ENCODE measurements around the gene PHF2. TPM values are rescaled to one million over a fixed set of nuclear protein-coding genes. Genes with fewer than 3 reads are reported as not detected.

The PHF2 gene
- total and polyA plus RNA-seq, 2 experiments from 2014 or later = 4.3 to 11.8 TPM

DNA sequence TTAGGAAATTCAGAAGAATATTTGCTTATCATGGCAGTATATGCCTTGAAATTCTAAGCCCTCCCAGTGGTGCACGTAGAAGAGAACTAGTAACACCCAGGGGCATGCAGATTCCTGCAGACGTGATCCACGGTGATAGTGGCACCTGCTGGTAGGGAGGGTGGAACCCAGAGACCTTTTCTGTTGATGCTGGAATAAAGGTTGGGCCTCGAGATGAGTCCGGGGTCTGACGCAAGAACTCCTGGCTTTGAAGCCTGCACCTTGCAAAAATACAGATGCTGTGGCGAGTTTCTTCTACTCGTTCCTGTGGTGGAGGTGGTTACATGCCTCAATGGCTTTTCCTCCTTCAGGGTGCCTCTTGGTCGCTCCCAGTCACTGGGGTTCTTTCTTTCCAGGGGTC lies 39.5 kb upstream of the PHF2 start:
- Histone ChIP-seq H3K4me1 (ENCODE audit: insufficient read depth) (no peaks in the 10 kb centered on the region), H3F3A (replicated peaks; ENCODE audit: low read depth) (no peaks in the 10 kb centered on the region), H3K79me2 (replicated peaks; ENCODE audit: insufficient read depth) (peaks cover 23% of the 10 kb centered on the region), H3K36me3 (ENCODE audit: insufficient read depth) (peaks cover 23% of the 10 kb centered on the region), H4K20me1 (replicated peaks; ENCODE audit: insufficient read depth) (peaks cover 10% of the 10 kb centered on the region), H3K4me2 (no peak overlapping the region), H2AFZ (no peak overlapping the region), H3K4me3 (no peak overlapping the region), H3K9me2 (ENCODE audit: insufficient read depth) (0 out of 2 replicates have a peak, but pooled peaks cover 7% of the 10 kb centered on the region), H3K27me3 (ENCODE audit: insufficient read depth) (no peaks in the 10 kb centered on the region), H3K27ac (ENCODE audit: low read depth) (no peak overlapping the region)
- peak; percentile 43 for DNase-seq (ENCODE audit: low spot score)
- TF ChIP-seq CTCF (conservative IDR thresholded peaks at IDR 0.05; ENCODE audit: low read depth in 2 of 2) = peak; percentile 20 to 49; a peak in 3 of 4 replicates
- TF ChIP-seq, protein P1, sequence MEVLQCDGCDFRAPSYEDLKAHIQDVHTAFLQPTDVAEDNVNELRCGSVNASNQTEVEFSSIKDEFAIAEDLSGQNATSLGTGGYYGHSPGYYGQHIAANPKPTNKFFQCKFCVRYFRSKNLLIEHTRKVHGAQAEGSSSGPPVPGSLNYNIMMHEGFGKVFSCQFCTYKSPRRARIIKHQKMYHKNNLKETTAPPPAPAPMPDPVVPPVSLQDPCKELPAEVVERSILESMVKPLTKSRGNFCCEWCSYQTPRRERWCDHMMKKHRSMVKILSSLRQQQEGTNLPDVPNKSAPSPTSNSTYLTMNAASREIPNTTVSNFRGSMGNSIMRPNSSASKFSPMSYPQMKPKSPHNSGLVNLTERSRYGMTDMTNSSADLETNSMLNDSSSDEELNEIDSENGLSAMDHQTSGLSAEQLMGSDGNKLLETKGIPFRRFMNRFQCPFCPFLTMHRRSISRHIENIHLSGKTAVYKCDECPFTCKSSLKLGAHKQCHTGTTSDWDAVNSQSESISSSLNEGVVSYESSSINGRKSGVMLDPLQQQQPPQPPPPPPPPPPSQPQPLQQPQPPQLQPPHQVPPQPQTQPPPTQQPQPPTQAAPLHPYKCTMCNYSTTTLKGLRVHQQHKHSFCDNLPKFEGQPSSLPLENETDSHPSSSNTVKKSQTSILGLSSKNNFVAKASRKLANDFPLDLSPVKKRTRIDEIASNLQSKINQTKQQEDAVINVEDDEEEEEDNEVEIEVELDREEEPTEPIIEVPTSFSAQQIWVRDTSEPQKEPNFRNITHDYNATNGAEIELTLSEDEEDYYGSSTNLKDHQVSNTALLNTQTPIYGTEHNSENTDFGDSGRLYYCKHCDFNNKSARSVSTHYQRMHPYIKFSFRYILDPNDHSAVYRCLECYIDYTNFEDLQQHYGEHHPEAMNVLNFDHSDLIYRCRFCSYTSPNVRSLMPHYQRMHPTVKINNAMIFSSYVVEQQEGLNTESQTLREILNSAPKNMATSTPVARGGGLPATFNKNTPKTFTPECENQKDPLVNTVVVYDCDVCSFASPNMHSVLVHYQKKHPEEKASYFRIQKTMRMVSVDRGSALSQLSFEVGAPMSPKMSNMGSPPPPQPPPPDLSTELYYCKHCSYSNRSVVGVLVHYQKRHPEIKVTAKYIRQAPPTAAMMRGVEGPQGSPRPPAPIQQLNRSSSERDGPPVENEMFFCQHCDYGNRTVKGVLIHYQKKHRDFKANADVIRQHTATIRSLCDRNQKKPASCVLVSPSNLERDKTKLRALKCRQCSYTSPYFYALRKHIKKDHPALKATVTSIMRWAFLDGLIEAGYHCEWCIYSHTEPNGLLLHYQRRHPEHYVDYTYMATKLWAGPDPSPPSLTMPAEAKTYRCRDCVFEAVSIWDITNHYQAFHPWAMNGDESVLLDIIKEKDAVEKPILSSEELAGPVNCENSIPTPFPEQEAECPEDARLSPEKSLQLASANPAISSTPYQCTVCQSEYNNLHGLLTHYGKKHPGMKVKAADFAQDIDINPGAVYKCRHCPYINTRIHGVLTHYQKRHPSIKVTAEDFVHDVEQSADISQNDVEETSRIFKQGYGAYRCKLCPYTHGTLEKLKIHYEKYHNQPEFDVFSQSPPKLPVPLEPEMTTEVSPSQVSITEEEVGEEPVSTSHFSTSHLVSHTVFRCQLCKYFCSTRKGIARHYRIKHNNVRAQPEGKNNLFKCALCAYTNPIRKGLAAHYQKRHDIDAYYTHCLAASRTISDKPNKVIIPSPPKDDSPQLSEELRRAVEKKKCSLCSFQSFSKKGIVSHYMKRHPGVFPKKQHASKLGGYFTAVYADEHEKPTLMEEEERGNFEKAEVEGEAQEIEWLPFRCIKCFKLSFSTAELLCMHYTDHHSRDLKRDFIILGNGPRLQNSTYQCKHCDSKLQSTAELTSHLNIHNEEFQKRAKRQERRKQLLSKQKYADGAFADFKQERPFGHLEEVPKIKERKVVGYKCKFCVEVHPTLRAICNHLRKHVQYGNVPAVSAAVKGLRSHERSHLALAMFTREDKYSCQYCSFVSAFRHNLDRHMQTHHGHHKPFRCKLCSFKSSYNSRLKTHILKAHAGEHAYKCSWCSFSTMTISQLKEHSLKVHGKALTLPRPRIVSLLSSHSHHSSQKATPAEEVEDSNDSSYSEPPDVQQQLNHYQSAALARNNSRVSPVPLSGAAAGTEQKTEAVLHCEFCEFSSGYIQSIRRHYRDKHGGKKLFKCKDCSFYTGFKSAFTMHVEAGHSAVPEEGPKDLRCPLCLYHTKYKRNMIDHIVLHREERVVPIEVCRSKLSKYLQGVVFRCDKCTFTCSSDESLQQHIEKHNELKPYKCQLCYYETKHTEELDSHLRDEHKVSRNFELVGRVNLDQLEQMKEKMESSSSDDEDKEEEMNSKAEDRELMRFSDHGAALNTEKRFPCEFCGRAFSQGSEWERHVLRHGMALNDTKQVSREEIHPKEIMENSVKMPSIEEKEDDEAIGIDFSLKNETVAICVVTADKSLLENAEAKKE (CRISPR knock-in tag; IDR thresholded peaks at IDR 0.05) = no peak
- Mint-ChIP-seq H3K27ac (peak overlapping the region; percentile 70; the same call in 1 of the 2 replicates), H3K4me3 (no peak overlapping the region), H3K4me1 (peaks cover 6% of the 10 kb centered on the region; the same call in 2 of the 3 replicates), H3K27me3 (ENCODE audit: insufficient read depth, low read depth, poor library complexity) (peaks cover 7% of the 10 kb centered on the region), H3K36me3 (ENCODE audit: low read depth) (peaks cover 35% of the 10 kb centered on the region), H3K9me3 (no peaks in the 10 kb centered on the region)
- ATAC-seq = peak; percentile 65

GRCh38 chr9:93540305-93540704 lies 36.1 kb upstream of the PHF2 start:
- H3K4me1 Mint-ChIP-seq = peaks cover 6% of the 10 kb centered on the region; the same call in 2 of the 3 replicates
- H3K27me3 Mint-ChIP-seq (ENCODE audit: insufficient read depth, low read depth, poor library complexity) = peaks cover 13% of the 10 kb centered on the region
- no peak overlapping the region for H3K27ac Mint-ChIP-seq
- Histone ChIP-seq H3K27ac (ENCODE audit: low read depth) (peak overlapping the region; percentile 76; the same call in 1 of the 2 replicates), H3K4me2 (no peak overlapping the region), H2AFZ (no peak overlapping the region), H3K9me2 (ENCODE audit: insufficient read depth) (no peaks in the 10 kb centered on the region), H4K20me1 (replicated peaks; ENCODE audit: insufficient read depth) (peaks cover 10% of the 10 kb centered on the region), H3K36me3 (ENCODE audit: insufficient read depth) (peaks cover 13% of the 10 kb centered on the region), H3K4me1 (ENCODE audit: insufficient read depth) (no peaks in the 10 kb centered on the region), H3K4me3 (no peak overlapping the region), H3K79me2 (replicated peaks; ENCODE audit: insufficient read depth) (peaks cover 30% of the 10 kb centered on the region), H3K27me3 (ENCODE audit: insufficient read depth) (no peaks in the 10 kb centered on the region), H3F3A (replicated peaks; ENCODE audit: low read depth) (no peaks in the 10 kb centered on the region)
- H3K4me3 Mint-ChIP-seq = no peak overlapping the region
- no peak for ATAC-seq
- H3K9me3 Mint-ChIP-seq = no peaks in the 10 kb centered on the region
- H3K36me3 Mint-ChIP-seq (ENCODE audit: low read depth) = peaks cover 16% of the 10 kb centered on the region; the same call in 2 of the 3 replicates
- no peak for DNase-seq (ENCODE audit: low spot score)
- TF ChIP-seq ZNF331 (CRISPR knock-in tag; IDR thresholded peaks at IDR 0.05; ENCODE audit: low read depth) (no peak), EZH2phosphoT487 (IDR thresholded peaks at IDR 0.05; ENCODE audit: unreplicated experiment) (no peak), EZH2 (IDR thresholded peaks at IDR 0.05; ENCODE audit: low read depth, unreplicated experiment) (no peak), JUNB (IDR thresholded peaks at IDR 0.05; ENCODE audit: unreplicated experiment) (no peak), STAT1 (IDR thresholded peaks at IDR 0.05; ENCODE audit: unreplicated experiment) (no peak), POLR2AphosphoS5 (IDR thresholded peaks at IDR 0.05; ENCODE audit: low read depth) (no peak)
